HUES6 (cell line): ENCODE results near the gene SPRED2.

Experiments used
- H3K27ac ChIP-seq: 2 replicates; pipeline ENCODE4 v1.7.0; 2013; ENCODE audit warnings: low read depth, mild to moderate bottlenecking, low read length, inconsistent platforms
- H3K27me3 ChIP-seq: 2 replicates; pipeline ENCODE4 v1.6.1; 2013; ENCODE audit warnings: low read length; ENCODE audit not compliant: control insufficient read depth, insufficient read depth
- H3K36me3 ChIP-seq: 2 replicates; pipeline ENCODE4 v1.6.1; 2013; ENCODE audit warnings: low read length; ENCODE audit not compliant: control insufficient read depth, insufficient read depth
- H3K4me1 ChIP-seq: 2 replicates; pipeline ENCODE4 v1.6.1; 2013; ENCODE audit warnings: low read length; ENCODE audit not compliant: control insufficient read depth, insufficient read depth
- H3K4me3 ChIP-seq: 2 replicates; pipeline ENCODE4 v1.5.1; 2013; ENCODE audit warnings: low read depth, low read length
- H3K9ac ChIP-seq: one replicate; pipeline ENCODE4 v1.6.1; 2013; ENCODE audit warnings: mild to moderate bottlenecking, low read length
- H3K9me3 ChIP-seq: 2 replicates; pipeline ENCODE4 v1.6.1; 2013; ENCODE audit warnings: low read depth, low read length; ENCODE audit not compliant: control insufficient read depth, insufficient read depth

The SPRED2 gene

GRCh38 chr2:65363879-65364666 lies 68.3 kb downstream of the SPRED2 start:
- Histone ChIP-seq H3K27me3 (no peaks in the 10 kb centered on the region), H3K4me3 (no peak overlapping the region), H3K36me3 (no peaks in the 10 kb centered on the region), H3K4me1 (peaks cover 40% of the 10 kb centered on the region), H3K9me3 (no peaks in the 10 kb centered on the region), H3K9ac (no peak overlapping the region), H3K27ac (no peak overlapping the region)

GRCh38 chr2:65361623-65362022 lies 70.8 kb downstream of the SPRED2 start:
- Histone ChIP-seq H3K27ac (no peak overlapping the region), H3K4me3 (no peak overlapping the region), H3K27me3 (no peaks in the 10 kb centered on the region), H3K9me3 (no peaks in the 10 kb centered on the region), H3K4me1 (peaks cover 47% of the 10 kb centered on the region), H3K9ac (no peak overlapping the region), H3K36me3 (no peaks in the 10 kb centered on the region)

GRCh38 chr2:65360441-65360840 lies 72.0 kb downstream of the SPRED2 start:
- Histone ChIP-seq H3K4me1 (peaks cover 36% of the 10 kb centered on the region), H3K27me3 (no peaks in the 10 kb centered on the region), H3K4me3 (no peak overlapping the region), H3K9ac (no peak overlapping the region), H3K27ac (no peak overlapping the region), H3K36me3 (no peaks in the 10 kb centered on the region), H3K9me3 (no peaks in the 10 kb centered on the region)

GRCh38 chr2:65358678-65359400 lies 73.6 kb downstream of the SPRED2 start:
- H3K27me3 ChIP-seq = no peaks in the 10 kb centered on the region
- no peaks in the 10 kb centered on the region for H3K9me3 ChIP-seq
- H3K4me3 ChIP-seq = no peak overlapping the region; the same call in 1 of the 2 replicates
- H3K36me3 ChIP-seq = no peaks in the 10 kb centered on the region
- H3K4me1 ChIP-seq = peaks cover 29% of the 10 kb centered on the region
- H3K9ac ChIP-seq = no peak overlapping the region
- no peak overlapping the region for H3K27ac ChIP-seq

- H3K4me1 ChIP-seq = peaks cover 29% of the 10 kb centered on the region
- no peaks in the 10 kb centered on the region for H3K36me3 ChIP-seq
- H3K4me3 ChIP-seq = no peak overlapping the region
- H3K9me3 ChIP-seq = no peaks in the 10 kb centered on the region
- no peaks in the 10 kb centered on the region for H3K27me3 ChIP-seq
- no peak overlapping the region for H3K27ac ChIP-seq
- no peak overlapping the region for H3K9ac ChIP-seq
Observed at GRCh38 chr2:65357959-65358294, 74.5 kb downstream of the SPRED2 start.

- H3K27ac ChIP-seq = no peak overlapping the region
- H3K4me1 ChIP-seq = peaks cover 32% of the 10 kb centered on the region
- H3K9ac ChIP-seq = no peak overlapping the region
Observed at GRCh38 chr2:65357095-65357958, 75.1 kb downstream of the SPRED2 start.

GRCh38 chr2:65355186-65355831 lies 77.1 kb downstream of the SPRED2 start:
- peaks cover 51% of the 10 kb centered on the region for H3K4me1 ChIP-seq
- no peak overlapping the region for H3K4me3 ChIP-seq
- H3K27ac ChIP-seq = no peak overlapping the region
- no peaks in the 10 kb centered on the region for H3K27me3 ChIP-seq
- H3K9me3 ChIP-seq = no peaks in the 10 kb centered on the region
- H3K36me3 ChIP-seq = no peaks in the 10 kb centered on the region
- H3K9ac ChIP-seq = no peak overlapping the region

More at GRCh38 chr2:65357095-65357958, 75.1 kb downstream of the SPRED2 start:
- no peak overlapping the region for H3K4me3 ChIP-seq
- no peaks in the 10 kb centered on the region for H3K36me3 ChIP-seq
- H3K9me3 ChIP-seq = no peaks in the 10 kb centered on the region
- no peaks in the 10 kb centered on the region for H3K27me3 ChIP-seq

- Histone ChIP-seq H3K9ac (no peak overlapping the region), H3K4me3 (no peak overlapping the region), H3K27ac (no peak overlapping the region), H3K4me1 (peaks cover 57% of the 10 kb centered on the region), H3K27me3 (no peaks in the 10 kb centered on the region), H3K36me3 (no peaks in the 10 kb centered on the region), H3K9me3 (no peaks in the 10 kb centered on the region)
Observed at GRCh38 chr2:65354773-65355172, 77.6 kb downstream of the SPRED2 start.

- Histone ChIP-seq H3K9me3 (no peaks in the 10 kb centered on the region), H3K4me1 (peaks cover 54% of the 10 kb centered on the region), H3K9ac (no peak overlapping the region), H3K27ac (no peak overlapping the region), H3K27me3 (no peaks in the 10 kb centered on the region), H3K4me3 (no peak overlapping the region), H3K36me3 (no peaks in the 10 kb centered on the region)
Observed at GRCh38 chr2:65353927-65354326, 78.5 kb downstream of the SPRED2 start.

- Histone ChIP-seq H3K9ac (no peak overlapping the region), H3K27me3 (no peaks in the 10 kb centered on the region), H3K4me3 (no peak overlapping the region), H3K27ac (no peak overlapping the region), H3K4me1 (peaks cover 45% of the 10 kb centered on the region), H3K36me3 (no peaks in the 10 kb centered on the region), H3K9me3 (no peaks in the 10 kb centered on the region)
Observed at GRCh38 chr2:65353046-65353445, 79.4 kb downstream of the SPRED2 start.
